Measurements from ENCODE around the gene PBX3. TPM values are rescaled to one million over a fixed set of nuclear protein-coding genes. Genes with fewer than 3 reads are reported as not detected.

Gene PBX3
- total RNA-seq, 3 donors from 2014 or later (not counting 1 experiment from before 2014, with no cell fraction given) = 42.1 to 46.9 (median 44.6) TPM

DNA sequence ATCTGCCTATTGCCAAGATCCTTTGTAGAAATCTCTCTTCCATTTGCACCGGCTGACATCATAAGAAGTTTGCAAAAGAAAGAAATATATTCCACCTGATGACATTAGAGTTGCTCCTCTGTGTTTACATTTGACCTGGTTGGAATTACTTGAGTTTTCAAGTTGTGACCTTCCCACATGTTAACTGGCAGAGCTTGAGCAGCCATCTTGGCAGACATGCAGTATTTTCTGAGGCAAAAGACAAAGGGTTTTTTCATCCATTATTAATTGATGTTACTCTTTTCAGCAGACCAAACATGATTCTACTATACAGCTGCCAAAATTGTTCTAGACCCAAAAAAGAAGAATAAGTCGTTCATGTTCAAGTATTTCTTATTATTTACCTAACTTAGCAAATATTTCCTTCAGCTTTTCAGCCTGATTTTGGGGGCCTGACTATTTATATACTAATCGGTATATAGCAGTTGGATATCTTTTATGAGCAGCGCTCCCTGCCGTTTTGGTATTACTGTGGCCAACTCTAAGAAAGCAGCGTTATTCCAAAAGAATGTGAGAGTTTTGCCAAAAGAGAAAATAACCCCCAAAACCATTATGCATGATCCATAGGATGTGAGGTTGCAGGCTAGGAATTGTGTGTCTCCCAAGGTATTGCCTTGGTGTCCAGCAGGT, 212.9 kb downstream of the PBX3 start:
- ATAC-seq (no peak), DNase-seq (no peak)
- no peaks in the 10 kb centered on the region for H3K27me3 Mint-ChIP-seq (ENCODE audit: low read depth in 2 of 2)
- H3K4me1 Mint-ChIP-seq = no peaks in the 10 kb centered on the region
- no peaks in the 10 kb centered on the region for H3K36me3 Mint-ChIP-seq
- no peak overlapping the region for H3K27ac ChIP-seq (ENCODE audit: low read length)
- H3K9me3 Mint-ChIP-seq = no peaks in the 10 kb centered on the region
- intact Hi-C loops (cut with micrococcal nuclease) = no loop called here
- TF ChIP-seq, protein P1, sequence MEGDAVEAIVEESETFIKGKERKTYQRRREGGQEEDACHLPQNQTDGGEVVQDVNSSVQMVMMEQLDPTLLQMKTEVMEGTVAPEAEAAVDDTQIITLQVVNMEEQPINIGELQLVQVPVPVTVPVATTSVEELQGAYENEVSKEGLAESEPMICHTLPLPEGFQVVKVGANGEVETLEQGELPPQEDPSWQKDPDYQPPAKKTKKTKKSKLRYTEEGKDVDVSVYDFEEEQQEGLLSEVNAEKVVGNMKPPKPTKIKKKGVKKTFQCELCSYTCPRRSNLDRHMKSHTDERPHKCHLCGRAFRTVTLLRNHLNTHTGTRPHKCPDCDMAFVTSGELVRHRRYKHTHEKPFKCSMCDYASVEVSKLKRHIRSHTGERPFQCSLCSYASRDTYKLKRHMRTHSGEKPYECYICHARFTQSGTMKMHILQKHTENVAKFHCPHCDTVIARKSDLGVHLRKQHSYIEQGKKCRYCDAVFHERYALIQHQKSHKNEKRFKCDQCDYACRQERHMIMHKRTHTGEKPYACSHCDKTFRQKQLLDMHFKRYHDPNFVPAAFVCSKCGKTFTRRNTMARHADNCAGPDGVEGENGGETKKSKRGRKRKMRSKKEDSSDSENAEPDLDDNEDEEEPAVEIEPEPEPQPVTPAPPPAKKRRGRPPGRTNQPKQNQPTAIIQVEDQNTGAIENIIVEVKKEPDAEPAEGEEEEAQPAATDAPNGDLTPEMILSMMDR (IDR thresholded peaks at IDR 0.05) = no peak
- no peak overlapping the region for H3K4me3 ChIP-seq (ENCODE audit: low read length)
- no peaks in the 10 kb centered on the region for H3K27me3 ChIP-seq (ENCODE audit: control insufficient read depth, insufficient read depth, low read length)
- H3K36me3 ChIP-seq (ENCODE audit: control insufficient read depth, insufficient read depth, low read length) = peaks cover 13% of the 10 kb centered on the region
- 100% methylated on average over 1 of the region's 6 CpGs for WGBS (ENCODE audit: insufficient coverage)
- H3K4me1 ChIP-seq (ENCODE audit: control insufficient read depth, insufficient read depth, low read length) = no peaks in the 10 kb centered on the region
- H3K27ac Mint-ChIP-seq = no peak overlapping the region
- H3K9me3 ChIP-seq (ENCODE audit: control insufficient read depth, insufficient read depth, low read length) = no peaks in the 10 kb centered on the region
- no peak overlapping the region for H3K4me3 Mint-ChIP-seq

- H3K9me3 Mint-ChIP-seq = no peaks in the 10 kb centered on the region
- 92% methylated on average over 8 of the region's 8 CpGs for WGBS (ENCODE audit: insufficient coverage)
- TF ChIP-seq, protein P1 (IDR thresholded peaks at IDR 0.05) = no peak
Measured at GRCh38 chr9:125960626-125961025, 213.5 kb downstream of the PBX3 start.

DNA sequence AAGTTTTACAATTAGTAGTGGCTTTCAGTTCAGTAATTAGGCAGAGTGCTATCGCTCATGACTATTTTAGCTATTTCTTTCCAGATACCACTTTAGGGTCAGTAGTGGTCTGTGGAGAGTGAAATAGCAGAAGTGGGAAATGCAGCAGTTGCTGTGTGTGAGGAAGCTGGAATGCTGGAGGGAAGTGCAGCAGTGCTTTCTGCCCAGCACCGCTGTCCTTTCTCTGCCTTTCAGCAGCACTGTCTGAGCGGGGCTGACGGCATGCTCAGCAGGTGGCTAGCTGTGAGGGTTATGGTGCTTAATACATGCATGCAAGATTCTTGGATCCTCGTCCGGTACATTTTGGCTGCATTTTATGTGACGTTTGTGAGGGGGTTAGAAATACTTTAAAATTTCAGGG, 213.9 kb downstream of the PBX3 start:
- Mint-ChIP-seq H3K36me3 (peaks cover 7% of the 10 kb centered on the region), H3K4me1 (no peaks in the 10 kb centered on the region), H3K9me3 (no peaks in the 10 kb centered on the region), H3K27me3 (ENCODE audit: low read depth in 2 of 2) (no peaks in the 10 kb centered on the region), H3K4me3 (no peak overlapping the region), H3K27ac (no peak overlapping the region)
- DNase-seq (no peak), ATAC-seq (no peak)
- intact Hi-C loops (cut with micrococcal nuclease) = no loop called here
- TF ChIP-seq, protein P1 (IDR thresholded peaks at IDR 0.05) = no peak
- H3K27ac ChIP-seq (ENCODE audit: low read length) = no peak overlapping the region
- H3K36me3 ChIP-seq (ENCODE audit: control insufficient read depth, insufficient read depth, low read length) = peaks cover 14% of the 10 kb centered on the region
- WGBS (ENCODE audit: insufficient coverage) = 83% methylated on average over 6 of the region's 7 CpGs
- no peaks in the 10 kb centered on the region for H3K27me3 ChIP-seq (ENCODE audit: control insufficient read depth, insufficient read depth, low read length)
- no peak overlapping the region for H3K4me3 ChIP-seq (ENCODE audit: low read length)
- no peaks in the 10 kb centered on the region for H3K4me1 ChIP-seq (ENCODE audit: control insufficient read depth, insufficient read depth, low read length)
- no peaks in the 10 kb centered on the region for H3K9me3 ChIP-seq (ENCODE audit: control insufficient read depth, insufficient read depth, low read length)

More at GRCh38 chr9:125960626-125961025, 213.5 kb downstream of the PBX3 start:
- peaks cover 5% of the 10 kb centered on the region for H3K36me3 Mint-ChIP-seq
- Histone ChIP-seq H3K4me3 (ENCODE audit: low read length) (no peak overlapping the region), H3K4me1 (ENCODE audit: control insufficient read depth, insufficient read depth, low read length) (no peaks in the 10 kb centered on the region), H3K9me3 (ENCODE audit: control insufficient read depth, insufficient read depth, low read length) (no peaks in the 10 kb centered on the region), H3K36me3 (ENCODE audit: control insufficient read depth, insufficient read depth, low read length) (peaks cover 13% of the 10 kb centered on the region), H3K27me3 (ENCODE audit: control insufficient read depth, insufficient read depth, low read length) (no peaks in the 10 kb centered on the region), H3K27ac (ENCODE audit: low read length) (no peak overlapping the region)
- no peaks in the 10 kb centered on the region for H3K4me1 Mint-ChIP-seq
- no peak overlapping the region for H3K27ac Mint-ChIP-seq
- no peaks in the 10 kb centered on the region for H3K27me3 Mint-ChIP-seq (ENCODE audit: low read depth in 2 of 2)
- H3K4me3 Mint-ChIP-seq = no peak overlapping the region
- intact Hi-C loops (cut with micrococcal nuclease) = no loop called here
- ATAC-seq (no peak), DNase-seq (no peak)

- no peak overlapping the region for H3K27ac ChIP-seq (ENCODE audit: low read length)
- H3K9me3 ChIP-seq (ENCODE audit: control insufficient read depth, insufficient read depth, low read length) = no peaks in the 10 kb centered on the region
- Mint-ChIP-seq H3K4me3 (no peak overlapping the region), H3K27me3 (ENCODE audit: low read depth in 2 of 2) (no peaks in the 10 kb centered on the region), H3K27ac (no peak overlapping the region), H3K36me3 (peaks cover 12% of the 10 kb centered on the region), H3K9me3 (no peaks in the 10 kb centered on the region), H3K4me1 (no peaks in the 10 kb centered on the region)
- H3K4me3 ChIP-seq (ENCODE audit: low read length) = no peak overlapping the region
- no peaks in the 10 kb centered on the region for H3K27me3 ChIP-seq (ENCODE audit: control insufficient read depth, insufficient read depth, low read length)
- TF ChIP-seq, protein P1 (IDR thresholded peaks at IDR 0.05) = no peak
- no CpG with 5 or more reads among the region's 2 CpGs for WGBS (ENCODE audit: insufficient coverage)
- DNase-seq (no peak), ATAC-seq (no peak)
- H3K36me3 ChIP-seq (ENCODE audit: control insufficient read depth, insufficient read depth, low read length) = peaks cover 22% of the 10 kb centered on the region
- intact Hi-C loops (cut with micrococcal nuclease) = no loop called here
- no peaks in the 10 kb centered on the region for H3K4me1 ChIP-seq (ENCODE audit: control insufficient read depth, insufficient read depth, low read length)
Measured at GRCh38 chr9:125963932-125964331, 216.8 kb downstream of the PBX3 start.

Measured in natural killer cell (primary cell).